Skeletal muscle satellite cell (primary cell): ENCODE measurements around the gene PBX2.

Experiments used
- H3K27me3 ChIP-seq: 2 replicates; pipeline ENCODE4 v1.7.0; 2013; ENCODE audit warnings: low read length; ENCODE audit not compliant: control insufficient read depth, insufficient read depth
- H3K36me3 ChIP-seq: 2 replicates; pipeline ENCODE4 v1.7.0; 2013; ENCODE audit warnings: mild to moderate bottlenecking, control low read depth, low read length; ENCODE audit not compliant: insufficient read depth
- H3K4me1 ChIP-seq: 2 replicates; pipeline ENCODE4 v1.7.0; 2013; ENCODE audit warnings: low read length; ENCODE audit not compliant: control insufficient read depth, insufficient read depth
- H3K4me2 ChIP-seq: 2 replicates; pipeline ENCODE4 v1.7.0; 2013; ENCODE audit warnings: mild to moderate bottlenecking, low read length
- H3K4me3 ChIP-seq: 2 replicates; pipeline ENCODE4 v1.7.0; 2013; ENCODE audit warnings: low read length
- H3K9ac ChIP-seq: 2 replicates; pipeline ENCODE4 v1.7.0; 2013; ENCODE audit warnings: mild to moderate bottlenecking, low read depth, low read length, moderate library complexity
- H3K9me3 ChIP-seq: replicated peaks from 2 replicates; pipeline ENCODE4 v1.7.0; 2013; ENCODE audit warnings: mild to moderate bottlenecking, control low read depth, low read length

Gene PBX2

DNA sequence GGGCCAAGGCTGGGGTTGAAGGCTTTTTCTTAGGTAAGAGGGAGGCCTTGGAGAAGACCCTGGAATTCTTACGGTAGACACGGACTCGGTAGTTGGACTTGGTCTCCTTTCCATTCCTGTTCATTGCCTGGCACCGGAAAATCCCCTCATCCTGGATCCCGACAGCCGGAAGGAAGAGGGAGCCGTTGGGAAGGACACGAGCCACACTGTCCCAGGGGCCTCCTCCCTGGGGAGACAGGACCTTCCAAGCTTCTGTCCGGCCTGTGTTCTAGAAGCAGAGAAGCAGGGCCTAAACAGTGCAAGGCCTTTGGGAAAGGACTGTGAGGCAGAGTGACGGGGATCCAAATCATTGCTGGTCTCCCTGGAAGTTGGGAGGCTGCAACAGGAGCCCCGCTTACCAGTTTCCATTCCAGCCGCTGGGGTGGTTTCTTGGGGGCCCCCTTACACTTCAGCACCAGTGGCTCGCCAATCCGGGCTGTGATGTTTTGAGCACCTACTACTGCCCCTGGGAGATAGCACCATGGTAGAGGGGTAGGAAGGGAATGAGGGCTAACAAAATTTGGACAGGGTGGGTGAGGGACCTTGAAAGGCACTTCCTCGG, 6.4 kb downstream of the PBX2 start:
- Histone ChIP-seq H3K4me1 (peaks cover 24% of the 10 kb centered on the region), H3K4me3 (no peak overlapping the region), H3K9ac (no peak overlapping the region), H3K4me2 (no peak overlapping the region), H3K27me3 (no peaks in the 10 kb centered on the region), H3K36me3 (peaks cover 41% of the 10 kb centered on the region), H3K9me3 (no peaks in the 10 kb centered on the region)

DNA sequence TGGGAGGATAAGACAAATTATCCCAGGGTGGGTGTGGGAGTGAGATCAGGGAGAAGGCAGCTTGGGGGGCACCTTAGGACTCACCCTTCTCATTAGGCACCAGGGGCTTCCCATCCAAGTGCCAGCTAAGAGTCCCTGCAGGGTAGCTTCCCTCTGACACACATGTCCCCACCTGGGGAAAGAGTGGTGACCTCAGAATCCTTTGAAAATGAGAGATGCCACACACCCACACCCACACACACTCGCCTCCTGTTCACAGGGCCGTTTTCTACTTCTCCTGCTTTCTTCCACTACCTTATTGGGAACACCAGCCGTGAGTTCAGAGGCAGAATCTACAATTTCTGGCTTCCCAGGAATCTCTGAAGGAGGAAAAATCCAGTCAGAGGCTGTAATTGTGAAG, 7.0 kb downstream of the PBX2 start:
- Histone ChIP-seq H3K36me3 (peaks cover 40% of the 10 kb centered on the region), H3K9ac (no peak overlapping the region), H3K27me3 (no peaks in the 10 kb centered on the region)

DNA sequence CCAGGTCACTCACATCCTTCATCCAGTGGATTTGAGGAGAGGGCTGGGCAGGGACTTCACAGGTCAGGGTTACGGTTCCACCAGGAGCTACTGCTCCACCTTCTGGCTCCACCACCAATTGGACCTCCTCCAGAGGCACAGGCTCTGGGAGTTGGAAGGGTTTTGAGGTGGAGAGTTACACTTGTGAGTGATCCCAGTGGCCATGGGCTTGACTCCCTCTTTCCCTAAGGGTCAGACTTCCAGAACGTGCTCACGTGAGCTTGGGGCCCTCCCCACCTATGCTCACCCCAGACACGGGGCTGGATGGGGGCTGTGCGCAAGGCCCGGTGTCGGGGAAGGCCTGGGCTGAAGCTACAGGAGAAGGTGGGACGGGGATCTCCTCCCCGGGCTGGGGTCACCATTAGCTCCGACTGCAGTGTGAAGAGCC, 7.4 kb downstream of the PBX2 start:
- Histone ChIP-seq H3K4me2 (no peak overlapping the region), H3K9me3 (no peaks in the 10 kb centered on the region), H3K36me3 (peaks cover 36% of the 10 kb centered on the region), H3K4me1 (peaks cover 15% of the 10 kb centered on the region), H3K4me3 (no peak overlapping the region), H3K9ac (no peak overlapping the region), H3K27me3 (no peaks in the 10 kb centered on the region)

More for the DNA sequence above, 7.0 kb downstream of the PBX2 start:
- no peak overlapping the region for H3K4me3 ChIP-seq
- H3K4me1 ChIP-seq = peaks cover 20% of the 10 kb centered on the region
- H3K4me2 ChIP-seq = no peak overlapping the region
- H3K9me3 ChIP-seq = no peaks in the 10 kb centered on the region

DNA sequence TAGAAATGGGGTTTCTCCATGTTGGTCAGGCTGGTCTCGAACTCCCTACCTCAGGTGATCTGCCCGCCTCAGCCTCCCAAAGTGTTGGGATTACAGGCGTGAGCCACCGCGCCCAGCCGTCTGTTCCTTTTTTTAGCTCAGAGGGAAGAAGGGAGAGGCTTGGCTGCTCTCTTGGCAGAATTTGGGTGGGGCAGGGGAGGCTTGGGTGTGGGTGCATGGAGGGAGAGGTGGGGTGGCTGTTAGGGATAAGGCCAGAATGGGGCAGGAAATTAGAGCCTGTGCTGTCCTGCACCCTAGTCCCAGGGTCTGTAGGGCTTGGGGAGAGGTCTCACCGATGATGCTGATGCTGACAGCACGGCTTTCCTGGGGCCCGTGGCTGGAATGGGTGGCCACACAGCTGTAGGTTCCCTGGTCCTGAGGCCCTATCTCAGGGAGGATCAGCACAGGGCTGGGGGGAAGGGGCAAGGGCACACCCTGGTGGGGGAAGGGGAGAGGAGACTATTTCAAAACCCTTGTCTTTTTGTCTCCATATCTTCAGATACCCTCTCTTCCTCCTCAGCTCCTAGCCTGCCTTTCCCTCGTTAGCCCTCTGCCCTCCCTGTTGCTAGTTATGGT, 8.0 kb downstream of the PBX2 start:
- Histone ChIP-seq H3K4me3 (no peak overlapping the region), H3K27me3 (no peaks in the 10 kb centered on the region), H3K9ac (no peak overlapping the region), H3K9me3 (no peaks in the 10 kb centered on the region), H3K4me1 (peaks cover 17% of the 10 kb centered on the region), H3K4me2 (no peak overlapping the region), H3K36me3 (peaks cover 30% of the 10 kb centered on the region)

DNA sequence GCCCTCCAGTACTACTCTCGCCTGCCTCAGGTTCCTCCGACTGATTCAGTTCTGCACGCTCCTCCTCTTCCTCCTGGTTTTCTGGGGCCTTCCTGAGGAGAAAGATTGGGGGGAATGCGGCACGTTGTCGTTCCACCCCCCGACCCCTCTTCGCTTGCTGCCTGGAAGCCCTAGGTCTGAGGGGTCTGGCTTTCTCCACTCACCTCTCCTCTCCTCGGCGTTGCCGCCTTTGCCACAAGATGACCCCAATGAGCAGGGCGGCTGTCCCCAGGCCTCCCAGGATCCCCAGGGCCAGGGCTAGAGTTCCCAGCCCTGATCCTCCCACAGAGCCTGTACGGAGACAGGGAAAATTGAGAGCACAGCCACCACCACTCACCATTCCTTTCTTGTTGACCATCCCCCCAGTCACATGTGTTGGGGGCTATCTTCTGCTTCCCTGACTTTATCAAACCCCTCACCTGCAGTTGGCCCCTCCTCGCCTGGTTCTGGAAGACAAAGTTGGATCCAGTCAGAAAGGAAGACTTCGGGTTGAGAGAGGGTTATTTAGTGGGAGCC, 8.8 kb downstream of the PBX2 start:
- Histone ChIP-seq H3K4me2 (no peak overlapping the region), H3K4me1 (peaks cover 25% of the 10 kb centered on the region), H3K27me3 (no peaks in the 10 kb centered on the region), H3K4me3 (no peak overlapping the region), H3K9me3 (no peaks in the 10 kb centered on the region), H3K36me3 (peaks cover 22% of the 10 kb centered on the region), H3K9ac (no peak overlapping the region)

DNA sequence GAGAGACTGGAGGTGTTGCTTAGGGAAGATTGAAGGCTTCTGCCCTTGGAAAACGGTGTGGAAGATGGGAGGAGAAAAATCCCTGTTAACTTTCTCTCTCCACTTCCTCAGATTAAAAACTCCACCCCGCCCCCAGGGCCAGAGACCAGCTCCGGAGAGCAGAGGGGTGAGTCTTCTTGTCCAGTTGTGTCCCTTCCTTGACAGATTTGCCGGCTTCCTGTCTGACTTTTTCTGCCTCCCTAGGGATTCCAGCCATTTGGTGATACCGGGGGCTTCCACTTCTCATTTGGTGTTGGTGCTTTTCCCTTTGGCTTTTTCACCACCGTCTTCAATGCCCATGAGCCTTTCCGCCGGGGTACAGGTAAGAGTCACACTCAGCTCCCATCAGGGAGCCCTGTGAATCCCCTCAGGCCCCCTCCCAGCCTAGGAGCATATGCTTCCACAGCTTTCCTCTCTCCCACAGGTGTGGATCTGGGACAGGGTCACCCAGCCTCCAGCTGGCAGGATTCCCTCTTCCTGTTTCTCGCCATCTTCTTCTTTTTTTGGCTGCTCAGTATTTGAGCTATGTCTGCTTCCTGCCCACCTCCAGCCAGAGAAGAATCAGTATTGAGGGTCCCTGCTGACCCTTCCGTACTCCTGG, 10.1 kb downstream of the PBX2 start:
- peaks cover 26% of the 10 kb centered on the region for H3K4me1 ChIP-seq

DNA sequence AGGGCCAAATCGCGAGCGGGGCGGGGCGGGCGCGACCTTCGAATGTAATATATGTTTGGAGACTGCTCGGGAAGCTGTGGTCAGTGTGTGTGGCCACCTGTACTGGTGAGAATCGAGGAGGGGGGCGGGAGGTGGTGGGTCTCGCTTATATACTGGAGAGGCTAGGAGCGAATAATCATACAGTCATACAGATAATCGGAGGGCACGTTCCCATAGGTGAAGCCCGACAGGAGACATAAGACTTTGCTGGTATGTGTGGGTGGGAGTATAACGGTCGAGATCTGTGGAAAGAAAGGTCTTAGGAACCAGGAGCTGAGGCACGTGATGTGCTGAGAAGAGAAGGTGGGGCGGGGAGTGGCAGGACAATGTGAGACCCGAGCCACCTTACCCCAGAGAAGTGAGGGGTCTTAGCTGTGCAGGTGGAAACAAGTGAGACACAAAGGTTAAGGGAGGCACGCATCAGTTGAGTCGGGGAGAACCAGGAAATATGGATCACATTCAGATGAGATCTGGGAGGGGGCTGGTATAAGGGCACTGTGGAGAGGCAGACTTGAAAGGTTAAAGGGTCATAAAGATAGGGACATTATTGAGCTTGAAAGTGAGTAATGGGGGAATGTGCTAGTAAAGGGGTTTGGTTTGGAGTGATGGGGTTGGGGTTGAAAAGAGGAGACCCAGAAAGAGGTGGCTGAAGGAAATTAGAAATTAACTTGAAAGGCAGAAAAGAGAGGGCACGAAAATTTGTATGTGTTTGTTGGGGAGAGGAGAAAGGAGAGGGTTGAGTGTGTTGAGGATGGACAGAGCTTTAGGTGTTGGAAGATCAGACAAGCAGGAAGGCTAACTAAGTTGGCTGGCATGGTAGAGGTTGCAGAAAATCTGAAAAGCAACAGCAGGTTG, 11.2 kb downstream of the PBX2 start:
- H3K27me3 ChIP-seq = no peaks in the 10 kb centered on the region
- H3K9ac ChIP-seq = peak overlapping the region; percentile 97
- peaks cover 14% of the 10 kb centered on the region for H3K36me3 ChIP-seq
- peak overlapping the region; percentile 94 for H3K4me3 ChIP-seq
- peaks cover 32% of the 10 kb centered on the region for H3K4me1 ChIP-seq
- peak overlapping the region; percentile 93 for H3K4me2 ChIP-seq
- no peaks in the 10 kb centered on the region for H3K9me3 ChIP-seq

More for the DNA sequence above, 10.1 kb downstream of the PBX2 start:
- H3K4me3 ChIP-seq = no peak overlapping the region
- no peaks in the 10 kb centered on the region for H3K27me3 ChIP-seq
- no peak overlapping the region for H3K9ac ChIP-seq
- no peak overlapping the region for H3K4me2 ChIP-seq
- H3K36me3 ChIP-seq = peaks cover 20% of the 10 kb centered on the region
- H3K9me3 ChIP-seq = no peaks in the 10 kb centered on the region

DNA sequence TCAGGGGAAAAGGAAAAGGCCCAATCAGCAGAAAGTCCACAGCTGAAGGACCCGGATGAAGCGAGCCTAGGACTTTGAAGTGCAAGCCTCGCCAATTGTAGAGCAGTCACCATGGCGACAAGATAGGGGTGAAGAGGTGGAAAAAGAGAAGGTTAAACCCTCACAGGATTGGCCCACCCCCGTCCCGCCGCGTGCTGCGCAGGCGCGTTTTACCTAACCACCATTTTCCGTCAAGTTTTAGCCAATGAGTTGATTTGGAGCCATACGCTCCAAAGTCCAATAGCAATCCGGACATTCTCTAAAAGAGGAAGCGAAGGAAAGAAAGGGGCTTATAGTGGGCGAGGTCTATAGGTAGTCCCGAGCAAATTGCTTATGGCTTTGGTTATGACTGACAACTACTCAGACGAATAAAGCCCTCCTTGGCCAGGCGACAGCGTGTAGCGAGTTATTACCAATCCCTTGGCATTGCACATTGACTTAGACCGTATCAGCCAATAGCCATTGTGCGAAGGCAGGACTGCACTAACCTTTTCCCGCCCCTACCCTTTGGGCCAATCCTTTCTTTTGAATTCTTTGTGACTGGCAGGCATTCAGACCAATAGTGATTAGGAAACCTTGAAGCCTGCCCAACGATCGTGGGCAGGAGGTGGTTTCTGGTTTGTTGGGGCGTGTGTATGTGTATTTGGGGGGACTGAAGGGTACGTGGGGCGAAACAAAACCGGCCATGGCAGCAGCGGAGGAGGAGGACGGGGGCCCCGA, 12.0 kb downstream of the PBX2 start, which contains the start of gene RNF5:
RNF5 (plus strand) TSS at position 618 of the 759 bp plus-strand sequence; CDS start at position 725, 107 bp downstream.
- H3K4me1 ChIP-seq = peaks cover 32% of the 10 kb centered on the region
- peak within 1 kb of the TSS; percentile 94 for H3K4me3 ChIP-seq
- no peaks in the 10 kb centered on the region for H3K9me3 ChIP-seq

DNA sequence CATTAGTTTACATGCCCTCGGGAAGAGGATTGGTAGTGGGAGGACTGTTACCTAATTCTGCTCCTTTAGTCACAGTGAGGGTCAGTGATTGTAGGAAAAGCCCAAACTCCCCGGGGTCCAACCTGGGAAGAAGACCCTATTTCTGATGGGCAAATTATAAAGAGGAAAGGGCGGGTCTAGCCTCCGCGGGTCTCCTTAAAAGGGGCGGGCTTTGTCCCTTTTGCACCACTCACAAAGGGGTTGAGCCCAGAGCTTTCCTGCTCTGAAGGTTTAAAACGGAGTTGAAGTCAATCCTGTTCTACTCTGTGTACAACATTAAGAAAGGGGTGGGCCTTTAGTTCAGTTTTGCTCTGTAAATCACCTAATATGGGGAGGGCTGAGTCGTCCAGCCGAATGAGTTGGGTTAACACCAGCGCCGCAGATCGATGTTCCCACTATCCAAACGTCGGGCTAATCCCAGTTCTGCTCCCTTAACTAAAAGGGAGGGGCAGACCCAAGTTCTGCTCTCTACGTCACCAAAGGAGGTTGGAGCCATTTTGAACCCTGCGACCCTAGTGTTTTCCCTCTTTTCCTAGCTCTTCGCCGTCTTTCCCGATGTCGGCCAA, 12.7 kb downstream of the PBX2 start:
- H3K9me3 ChIP-seq = no peaks in the 10 kb centered on the region
- peak overlapping the region; percentile 85 for H3K4me2 ChIP-seq
- H3K9ac ChIP-seq = peak overlapping the region; percentile 97
- H3K4me1 ChIP-seq = peaks cover 32% of the 10 kb centered on the region
- H3K36me3 ChIP-seq = no peaks in the 10 kb centered on the region
- no peaks in the 10 kb centered on the region for H3K27me3 ChIP-seq
- H3K4me3 ChIP-seq = peak overlapping the region; percentile 94

More for the DNA sequence above, 12.0 kb downstream of the PBX2 start, which contains the start of gene RNF5:
- H3K4me2 ChIP-seq = peak within 1 kb of the TSS; percentile 93
- H3K36me3 ChIP-seq = peaks cover 6% of the 10 kb centered on the region
- H3K9ac ChIP-seq = peak within 1 kb of the TSS; percentile 97
- no peaks in the 10 kb centered on the region for H3K27me3 ChIP-seq

DNA sequence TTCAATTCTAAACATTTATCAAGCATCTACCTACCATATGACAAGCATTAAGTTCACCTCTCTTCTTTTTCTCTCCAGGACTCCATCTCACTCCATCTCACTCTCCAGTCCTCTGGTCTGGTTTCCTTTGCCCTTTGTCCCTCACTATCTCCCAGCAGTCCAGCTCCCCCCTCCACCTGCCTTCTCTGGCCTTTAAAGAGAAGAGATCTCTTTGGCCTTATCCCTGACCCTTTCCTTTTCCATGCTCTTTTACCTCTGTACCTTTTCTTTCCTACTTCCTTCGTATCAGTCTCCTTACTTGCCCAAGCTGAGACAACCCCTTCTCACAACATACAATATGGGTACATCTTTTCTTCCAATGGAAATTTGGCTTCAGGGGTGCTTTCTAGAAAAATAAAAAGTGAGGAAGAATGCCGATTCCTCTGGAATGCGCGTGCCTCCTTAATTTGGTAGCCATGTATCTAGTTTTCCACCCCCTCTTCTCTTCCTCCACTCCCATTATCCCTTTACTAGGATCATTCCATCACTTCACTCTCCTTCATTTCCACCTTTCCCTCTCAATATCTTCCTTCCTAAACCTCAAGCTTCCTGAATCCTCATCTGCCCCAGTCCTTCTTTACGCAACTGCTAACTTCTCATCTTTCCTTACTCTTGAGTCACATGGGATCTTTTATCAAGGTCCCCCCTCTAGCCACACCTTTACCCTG, 13.4 kb downstream of the PBX2 start:
- Histone ChIP-seq H3K9me3 (no peaks in the 10 kb centered on the region), H3K36me3 (no peaks in the 10 kb centered on the region), H3K4me1 (peaks cover 32% of the 10 kb centered on the region), H3K9ac (peak overlapping the region; percentile 97), H3K4me3 (peak overlapping the region; percentile 94), H3K4me2 (peak overlapping the region; percentile 85), H3K27me3 (no peaks in the 10 kb centered on the region)
